ENCODE data around the gene ADPRH.

DNA sequence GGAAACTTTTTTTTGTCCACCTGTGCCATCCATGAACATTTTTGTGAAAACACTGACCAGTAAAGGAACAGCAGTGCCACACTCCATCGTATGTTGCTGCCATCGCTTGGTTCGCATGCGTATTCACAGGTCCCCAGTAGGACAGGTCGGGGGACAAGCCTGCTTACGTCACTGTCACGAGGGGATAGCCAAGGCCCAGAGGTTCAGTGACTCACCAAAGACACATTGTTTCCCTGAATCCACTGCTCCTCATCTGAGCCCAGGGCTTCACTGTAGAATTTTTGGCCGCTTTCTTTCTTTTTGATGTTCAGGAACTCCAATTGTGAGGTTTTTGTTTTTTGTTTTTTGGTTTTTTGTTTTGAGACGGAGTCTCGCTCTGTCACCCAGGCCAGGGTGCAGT lies 5.9 kb downstream of the ADPRH start:
- TF ChIP-seq, protein P1, sequence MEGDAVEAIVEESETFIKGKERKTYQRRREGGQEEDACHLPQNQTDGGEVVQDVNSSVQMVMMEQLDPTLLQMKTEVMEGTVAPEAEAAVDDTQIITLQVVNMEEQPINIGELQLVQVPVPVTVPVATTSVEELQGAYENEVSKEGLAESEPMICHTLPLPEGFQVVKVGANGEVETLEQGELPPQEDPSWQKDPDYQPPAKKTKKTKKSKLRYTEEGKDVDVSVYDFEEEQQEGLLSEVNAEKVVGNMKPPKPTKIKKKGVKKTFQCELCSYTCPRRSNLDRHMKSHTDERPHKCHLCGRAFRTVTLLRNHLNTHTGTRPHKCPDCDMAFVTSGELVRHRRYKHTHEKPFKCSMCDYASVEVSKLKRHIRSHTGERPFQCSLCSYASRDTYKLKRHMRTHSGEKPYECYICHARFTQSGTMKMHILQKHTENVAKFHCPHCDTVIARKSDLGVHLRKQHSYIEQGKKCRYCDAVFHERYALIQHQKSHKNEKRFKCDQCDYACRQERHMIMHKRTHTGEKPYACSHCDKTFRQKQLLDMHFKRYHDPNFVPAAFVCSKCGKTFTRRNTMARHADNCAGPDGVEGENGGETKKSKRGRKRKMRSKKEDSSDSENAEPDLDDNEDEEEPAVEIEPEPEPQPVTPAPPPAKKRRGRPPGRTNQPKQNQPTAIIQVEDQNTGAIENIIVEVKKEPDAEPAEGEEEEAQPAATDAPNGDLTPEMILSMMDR (IDR thresholded peaks at IDR 0.05), result no peak
- TF ChIP-seq POLR2A (IDR thresholded peaks at IDR 0.05) (no peak), POLR2AphosphoS5 (IDR thresholded peaks at IDR 0.05) (no peak)

Measured in suprapubic skin (tissue), 4 donors.